ENCODE data around the gene BTBD7.

- TF ChIP-seq POLR2A (IDR thresholded peaks at IDR 0.05; ENCODE audit: low read length), result no peak
- TF ChIP-seq GATA1 (IDR thresholded peaks at IDR 0.05; ENCODE audit: low read depth, low read length), result no peak
Measured at GRCh38 chr14:93220509-93220908, 112.3 kb downstream of the BTBD7 start.

Measured in erythroblast (primary cell).